Tibial nerve (tissue), 4 donors: ENCODE results near the gene STIM1. TPM values are rescaled to one million over a fixed set of nuclear protein-coding genes. Genes with fewer than 3 reads are reported as not detected.

Experiments used
- DNase-seq, 2 donors: peaks; one replicate each; pipeline ENCODE4 v3.0.0-alpha.2; 2019; ENCODE audit warnings: low spot score in 2 of 2
- H3K27ac ChIP-seq, 4 donors: fragments of 200-600 bp; sonication (generic) in 3 of 4; one replicate each; pipeline ENCODE4 v1.5.1; 2017 to 2019; ENCODE audit warnings: mild to moderate bottlenecking in 1 of 4
- H3K27me3 ChIP-seq, 2 donors: fragments of 200-600 bp; sonication (generic) in 1 of 2; one replicate each; pipeline versions ENCODE4 v1.5.1 to v1.6.0; 2017 to 2019
- H3K36me3 ChIP-seq, 3 donors: fragments of 200-600 bp; sonication (generic); one replicate each; pipeline ENCODE4 v1.5.1; 2018 to 2019
- H3K4me1 ChIP-seq, 4 donors: fragments of 200-600 bp; sonication (generic) in 3 of 4; one replicate each; pipeline ENCODE4 v1.5.1; 2017 to 2019
- H3K4me3 ChIP-seq, 4 donors: fragments of 200-600 bp; sonication (generic) in 3 of 4; one replicate each; pipeline ENCODE4 v1.5.1; 2017 to 2019; ENCODE audit warnings: mild to moderate bottlenecking in 1 of 4, moderate library complexity in 1 of 4
- H3K9me3 ChIP-seq, 4 donors: fragments of 200-600 bp; sonication (generic) in 3 of 4; one replicate each; pipeline ENCODE4 v1.5.1; 2017 to 2019
- EP300 ChIP-seq, 2 donors: sonication (generic); formaldehyde crosslinking; IDR thresholded peaks; one replicate each; pipeline ENCODE4 v1.6.1; 2017; ENCODE audit warnings: antibody characterized with exemption in 2 of 2, mild to moderate bottlenecking in 1 of 2
- POLR2A ChIP-seq, 2 donors: fragments of 450-650 bp; IDR thresholded peaks; one replicate each; pipeline ENCODE4 v1.6.1; 2017; ENCODE audit warnings: antibody characterized with exemption in 2 of 2, mild to moderate bottlenecking in 2 of 2, moderate library complexity in 2 of 2
- WGBS, 2 donors: methylation state at CpG; one replicate each; pipeline ENCODE4 v1.1.5; 2018; 5-methylcytosine and 5-hydroxymethylcytosine counted together
- total RNA-seq, 4 donors: library from RNA; depleted of rRNA; stranded (reverse); fragments of >200 nt; gene quantifications; one replicate each; pipeline ENCODE4 v1.1.0, GENCODE V29; 2016
- TF ChIP-seq, protein P1 (sequence below), 5 experiments: fragments of 200-600 bp in 3 of 5; fragments of 450-650 bp in 2 of 5; sonication (generic) in 3 of 5; IDR thresholded peaks; one replicate each; pipeline ENCODE4 v1.5.1; 2016 to 2019; ENCODE audit warnings: antibody characterized with exemption in 5 of 5, mild to moderate bottlenecking in 3 of 5, moderate library complexity in 2 of 5

The STIM1 gene
- total RNA-seq, 4 donors from 2014 or later: 51.3 to 70.1 (median 59.8) TPM

DNA sequence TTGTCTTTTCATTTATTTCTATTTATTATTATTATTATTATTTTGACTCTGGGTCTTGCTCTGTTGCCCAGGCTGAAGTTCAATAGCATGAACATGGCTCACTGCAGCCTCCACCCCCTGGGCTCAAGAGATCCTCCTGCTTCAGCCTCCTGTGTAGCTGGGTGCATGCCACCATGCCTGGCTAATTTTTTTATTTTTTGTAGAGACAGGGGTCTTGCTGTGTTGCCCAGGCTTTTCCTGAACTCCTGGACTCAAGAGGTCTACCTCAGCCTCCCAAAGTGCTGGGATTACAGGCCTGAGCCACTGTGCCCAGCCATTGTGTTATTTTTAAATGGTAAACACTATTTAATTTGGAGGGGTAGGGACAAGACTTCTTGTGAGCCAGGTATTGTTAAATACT, 215.9 kb downstream of the STIM1 start:
- no peak overlapping the region for H3K4me3 ChIP-seq
- no peak overlapping the region for H3K27ac ChIP-seq
- H3K4me1 ChIP-seq: peaks cover 0 to 13% (median 6%) of the 10 kb centered on the region in 4 donors
- DNase-seq: no peak
- TF ChIP-seq POLR2A (IDR thresholded peaks at IDR 0.05) (no peak), EP300 (IDR thresholded peaks at IDR 0.05) (no peak)
- TF ChIP-seq, protein P1, sequence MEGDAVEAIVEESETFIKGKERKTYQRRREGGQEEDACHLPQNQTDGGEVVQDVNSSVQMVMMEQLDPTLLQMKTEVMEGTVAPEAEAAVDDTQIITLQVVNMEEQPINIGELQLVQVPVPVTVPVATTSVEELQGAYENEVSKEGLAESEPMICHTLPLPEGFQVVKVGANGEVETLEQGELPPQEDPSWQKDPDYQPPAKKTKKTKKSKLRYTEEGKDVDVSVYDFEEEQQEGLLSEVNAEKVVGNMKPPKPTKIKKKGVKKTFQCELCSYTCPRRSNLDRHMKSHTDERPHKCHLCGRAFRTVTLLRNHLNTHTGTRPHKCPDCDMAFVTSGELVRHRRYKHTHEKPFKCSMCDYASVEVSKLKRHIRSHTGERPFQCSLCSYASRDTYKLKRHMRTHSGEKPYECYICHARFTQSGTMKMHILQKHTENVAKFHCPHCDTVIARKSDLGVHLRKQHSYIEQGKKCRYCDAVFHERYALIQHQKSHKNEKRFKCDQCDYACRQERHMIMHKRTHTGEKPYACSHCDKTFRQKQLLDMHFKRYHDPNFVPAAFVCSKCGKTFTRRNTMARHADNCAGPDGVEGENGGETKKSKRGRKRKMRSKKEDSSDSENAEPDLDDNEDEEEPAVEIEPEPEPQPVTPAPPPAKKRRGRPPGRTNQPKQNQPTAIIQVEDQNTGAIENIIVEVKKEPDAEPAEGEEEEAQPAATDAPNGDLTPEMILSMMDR (IDR thresholded peaks at IDR 0.05): no peak
- H3K9me3 ChIP-seq: no peaks in the 10 kb centered on the region
- no peaks in the 10 kb centered on the region for H3K27me3 ChIP-seq
- peaks cover 0 to 12% (median 4%) of the 10 kb centered on the region in 3 donors for H3K36me3 ChIP-seq

DNA sequence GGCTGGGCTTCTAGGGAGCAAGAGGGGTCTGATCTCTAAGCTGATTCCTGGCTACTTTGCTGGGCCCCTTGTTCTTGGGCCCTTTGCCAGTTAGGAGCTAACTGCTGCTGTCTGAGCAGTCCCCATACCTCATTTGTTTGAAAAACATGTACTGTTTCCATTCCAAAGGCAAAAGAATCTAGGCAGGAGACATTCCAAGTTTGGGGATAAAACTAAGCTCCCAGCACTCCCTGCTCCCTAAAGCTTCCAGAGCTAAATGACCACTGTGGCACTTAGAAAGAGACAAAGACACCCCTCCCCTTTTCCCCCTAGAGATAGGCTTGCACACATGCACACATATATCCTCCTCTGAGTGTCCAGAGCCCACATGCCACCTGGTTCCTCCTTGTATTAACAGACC, 216.4 kb downstream of the STIM1 start:
- Histone ChIP-seq H3K36me3 (peaks cover 0 to 12% (median 4%) of the 10 kb centered on the region in 3 donors), H3K4me1 (peaks cover 0 to 13% (median 6%) of the 10 kb centered on the region in 4 donors), H3K4me3 (no peak overlapping the region), H3K27ac (peak overlapping the region in 1 of 4 donors; percentile 46), H3K27me3 (no peaks in the 10 kb centered on the region), H3K9me3 (no peaks in the 10 kb centered on the region)
- TF ChIP-seq EP300 (IDR thresholded peaks at IDR 0.05) (no peak), POLR2A (IDR thresholded peaks at IDR 0.05) (no peak)
- TF ChIP-seq, protein P1 (IDR thresholded peaks at IDR 0.05): no peak
- no peak for DNase-seq

GRCh38 chr11:4072668-4073285, 217.3 kb downstream of the STIM1 start:
- no peaks in the 10 kb centered on the region for H3K9me3 ChIP-seq
- peak overlapping the region in 1 of 4 donors; percentile 46 for H3K27ac ChIP-seq
- 6 to 13% methylated on average over 4 of the region's 4 CpGs for WGBS, 2 donors
- H3K4me3 ChIP-seq: no peak overlapping the region
- TF ChIP-seq, protein P1 (IDR thresholded peaks at IDR 0.05): peak; percentile 57 to 93 (median 83)
- TF ChIP-seq POLR2A (IDR thresholded peaks at IDR 0.05) (no peak), EP300 (IDR thresholded peaks at IDR 0.05) (peak in 1 of 2 donors; percentile 60)
- H3K36me3 ChIP-seq: peaks cover 0 to 12% (median 4%) of the 10 kb centered on the region in 3 donors
- H3K4me1 ChIP-seq: peaks cover 0 to 13% (median 6%) of the 10 kb centered on the region in 4 donors
- no peaks in the 10 kb centered on the region for H3K27me3 ChIP-seq
- peak in 1 of 2 donors; percentile 83 for DNase-seq

GRCh38 chr11:4074266-4074665, 218.8 kb downstream of the STIM1 start:
- Histone ChIP-seq H3K9me3 (no peaks in the 10 kb centered on the region), H3K4me3 (no peak overlapping the region), H3K4me1 (peaks cover 0 to 11% (median 3%) of the 10 kb centered on the region in 4 donors), H3K36me3 (peaks cover 0 to 12% (median 4%) of the 10 kb centered on the region in 3 donors), H3K27me3 (no peaks in the 10 kb centered on the region), H3K27ac (no peak overlapping the region)
- 92 to 96% methylated on average over 7 of the region's 7 CpGs for WGBS, 2 donors
- TF ChIP-seq, protein P1 (IDR thresholded peaks at IDR 0.05): no peak
- TF ChIP-seq POLR2A (IDR thresholded peaks at IDR 0.05) (no peak), EP300 (IDR thresholded peaks at IDR 0.05) (no peak)
- no peak for DNase-seq

- no peaks in the 10 kb centered on the region for H3K9me3 ChIP-seq
- H3K4me1 ChIP-seq: peaks cover 0 to 7% (median 3%) of the 10 kb centered on the region in 4 donors
- peaks cover 0 to 27% (median 4%) of the 10 kb centered on the region in 3 donors for H3K36me3 ChIP-seq
- WGBS, 2 donors: 29 to 45% methylated on average over 1 of the region's 1 CpG
- H3K27me3 ChIP-seq: no peaks in the 10 kb centered on the region
- TF ChIP-seq EP300 (IDR thresholded peaks at IDR 0.05) (no peak), POLR2A (IDR thresholded peaks at IDR 0.05) (no peak)
- TF ChIP-seq, protein P1 (IDR thresholded peaks at IDR 0.05): no peak
- no peak overlapping the region for H3K4me3 ChIP-seq
- no peak overlapping the region for H3K27ac ChIP-seq
- DNase-seq: no peak
Observed at GRCh38 chr11:4076774-4077173, 221.3 kb downstream of the STIM1 start.
